HepG2 (cell line): Measurements from ENCODE around the gene IDH3G. TPM values are rescaled to one million over a fixed set of nuclear protein-coding genes. Genes with fewer than 3 reads are reported as not detected.

ENCODE experiments used
- ARID3A ChIP-seq: IDR thresholded peaks from 2 replicates; pipeline ENCODE4 v1.6.1; 2012; ENCODE audit warnings: low read depth, low read length, improper control_type of control experiment
- FOXM1 ChIP-seq: sonication (generic); formaldehyde crosslinking; IDR thresholded peaks from 2 replicates; pipeline ENCODE4 v1.5.0; 2020; ENCODE audit warnings: missing genetic modification reagents
- HMGXB3 ChIP-seq: sonication (generic); formaldehyde crosslinking; IDR thresholded peaks from 2 replicates; pipeline ENCODE4 v1.4.0; 2020; ENCODE audit warnings: missing genetic modification reagents, borderline replicate concordance
- ZNF143 ChIP-seq: sonication (generic); formaldehyde crosslinking; IDR thresholded peaks from 2 replicates; pipeline ENCODE4 v1.4.0; 2020; ENCODE audit warnings: missing genetic modification reagents
- ZNF891 ChIP-seq: sonication (generic); formaldehyde crosslinking; IDR thresholded peaks from 2 replicates; pipeline ENCODE4 v1.5.0; 2020; ENCODE audit warnings: mild to moderate bottlenecking, missing genetic modification reagents
- polyA plus RNA-seq, 8 experiments: library from polyadenylated mRNA; depleted of rRNA in 3 of 8; stranded (reverse) in 7 of 8; unstranded in 1 of 8; fragments of >200 nt; fragmentation: Illumina TruSeq in 4 of 8; extraction: Trizol in 4 of 8; gene quantifications; 2 replicates each; pipeline versions ENCODE4 v1.2.1 to v1.2.3, GENCODE V29; 2011 to 2016; ENCODE audit warnings: low read depth in 4 of 8, missing spikeins in 1 of 8, mixed read lengths in 1 of 8; ENCODE audit not compliant: insufficient read depth in 1 of 8
- total RNA-seq, 5 experiments: library from RNA; depleted of rRNA; stranded (reverse); fragments of >200 nt; fragmentation: Illumina TruSeq; extraction: Trizol; gene quantifications; 2 replicates each; pipeline ENCODE4 v1.2.3, GENCODE V29; 2016; ENCODE audit warnings: low read depth in 1 of 5
- TF ChIP-seq, protein P1 (sequence below), 2 experiments: fragments of 450-650 bp in 1 of 2; sonication (generic) in 1 of 2; formaldehyde crosslinking in 1 of 2; IDR thresholded peaks; 2 replicates each; pipeline versions ENCODE4 v1.6.1 to v1.8.0; 2016 to 2022; ENCODE audit warnings: antibody characterized with exemption in 1 of 2, mild to moderate bottlenecking in 1 of 2, missing genetic modification reagents in 1 of 2

IDH3G gene
- total and polyA plus RNA-seq, 2 of the 13 experiments (the other 11 are each of a cell fraction or from before 2014, with no cell fraction given) = 18.7 to 35.5 TPM

DNA sequence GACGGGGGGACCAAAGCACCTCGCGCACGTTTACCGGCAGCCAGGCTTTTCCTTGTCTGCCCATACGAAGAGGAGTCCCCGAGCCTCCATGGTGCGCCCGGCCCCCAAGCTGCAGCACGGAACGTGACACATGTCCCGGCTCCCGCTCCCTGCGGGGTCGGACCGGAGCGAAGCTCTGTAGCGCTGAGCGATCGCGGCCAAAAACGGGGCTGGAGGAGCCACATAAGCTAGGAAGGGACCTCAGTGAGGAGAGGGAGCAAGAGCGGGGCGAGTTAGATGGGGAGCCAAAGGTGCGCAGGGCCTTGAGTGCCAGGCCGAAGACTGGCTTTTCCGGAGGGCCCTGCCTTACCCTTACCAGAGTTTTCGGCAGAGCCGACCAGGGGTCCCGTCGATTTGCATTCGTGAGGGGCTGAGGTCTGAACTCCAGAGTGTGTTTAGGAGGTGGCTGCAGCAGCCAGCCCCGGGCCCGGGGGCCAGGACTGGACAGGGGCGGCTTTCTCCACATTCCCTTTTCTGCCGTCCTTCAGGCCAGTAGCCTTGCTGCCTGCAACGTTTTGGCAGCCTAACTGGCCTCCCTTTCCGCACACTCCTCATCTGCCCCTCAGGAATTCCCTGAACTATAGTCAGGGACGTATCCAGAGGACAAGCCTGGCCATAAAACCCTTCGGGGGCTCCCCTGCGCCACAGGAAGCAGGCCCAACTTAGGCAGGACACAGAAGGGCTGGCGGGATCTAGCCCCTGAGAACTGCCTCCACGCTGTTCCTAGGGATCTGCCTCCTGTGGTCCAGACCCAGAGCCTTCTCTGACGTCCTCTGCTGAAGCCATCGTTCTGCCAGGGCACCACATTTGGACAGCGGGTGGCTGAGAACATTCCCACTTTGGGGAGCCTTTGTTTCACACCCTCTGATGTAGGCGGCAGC lies 982 bp upstream of the IDH3G start (continued):
- TF ChIP-seq ARID3A = no peak
- no peak for TF ChIP-seq HMGXB3 (CRISPR knock-in tag)
- no peak for TF ChIP-seq FOXM1
- TF ChIP-seq, protein P1, sequence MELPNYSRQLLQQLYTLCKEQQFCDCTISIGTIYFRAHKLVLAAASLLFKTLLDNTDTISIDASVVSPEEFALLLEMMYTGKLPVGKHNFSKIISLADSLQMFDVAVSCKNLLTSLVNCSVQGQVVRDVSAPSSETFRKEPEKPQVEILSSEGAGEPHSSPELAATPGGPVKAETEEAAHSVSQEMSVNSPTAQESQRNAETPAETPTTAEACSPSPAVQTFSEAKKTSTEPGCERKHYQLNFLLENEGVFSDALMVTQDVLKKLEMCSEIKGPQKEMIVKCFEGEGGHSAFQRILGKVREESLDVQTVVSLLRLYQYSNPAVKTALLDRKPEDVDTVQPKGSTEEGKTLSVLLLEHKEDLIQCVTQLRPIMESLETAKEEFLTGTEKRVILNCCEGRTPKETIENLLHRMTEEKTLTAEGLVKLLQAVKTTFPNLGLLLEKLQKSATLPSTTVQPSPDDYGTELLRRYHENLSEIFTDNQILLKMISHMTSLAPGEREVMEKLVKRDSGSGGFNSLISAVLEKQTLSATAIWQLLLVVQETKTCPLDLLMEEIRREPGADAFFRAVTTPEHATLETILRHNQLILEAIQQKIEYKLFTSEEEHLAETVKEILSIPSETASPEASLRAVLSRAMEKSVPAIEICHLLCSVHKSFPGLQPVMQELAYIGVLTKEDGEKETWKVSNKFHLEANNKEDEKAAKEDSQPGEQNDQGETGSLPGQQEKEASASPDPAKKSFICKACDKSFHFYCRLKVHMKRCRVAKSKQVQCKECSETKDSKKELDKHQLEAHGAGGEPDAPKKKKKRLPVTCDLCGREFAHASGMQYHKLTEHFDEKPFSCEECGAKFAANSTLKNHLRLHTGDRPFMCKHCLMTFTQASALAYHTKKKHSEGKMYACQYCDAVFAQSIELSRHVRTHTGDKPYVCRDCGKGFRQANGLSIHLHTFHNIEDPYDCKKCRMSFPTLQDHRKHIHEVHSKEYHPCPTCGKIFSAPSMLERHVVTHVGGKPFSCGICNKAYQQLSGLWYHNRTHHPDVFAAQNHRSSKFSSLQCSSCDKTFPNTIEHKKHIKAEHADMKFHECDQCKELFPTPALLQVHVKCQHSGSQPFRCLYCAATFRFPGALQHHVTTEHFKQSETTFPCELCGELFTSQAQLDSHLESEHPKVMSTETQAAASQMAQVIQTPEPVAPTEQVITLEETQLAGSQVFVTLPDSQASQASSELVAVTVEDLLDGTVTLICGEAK (IDR thresholded peaks at IDR 0.05) = no peak
- TF ChIP-seq, protein P1 (CRISPR knock-in tag; IDR thresholded peaks at IDR 0.05) = 0 out of 2 replicates have a peak, but pooled peaks have one; percentile 7
- TF ChIP-seq ZNF143 (CRISPR knock-in tag) = no peak
- peak; percentile 5; the same call in 1 of the 2 replicates for TF ChIP-seq ZNF891
